Panc1 (cell line): ENCODE measurements around the gene CRADD.

Experiments
- POLR2AphosphoS5 ChIP-seq: IDR thresholded peaks from 2 replicates; pipeline ENCODE4 v1.6.1; 2012; ENCODE audit warnings: mild to moderate bottlenecking, low read depth, low read length, moderate library complexity
- REST ChIP-seq, 2 experiments: IDR thresholded peaks; 2 replicates each; pipeline ENCODE4 v1.6.1; 2011 to 2012; ENCODE audit warnings: low read depth in 2 of 2, control low read depth in 1 of 2, low read length in 1 of 2, mild to moderate bottlenecking in 1 of 2, moderate library complexity in 1 of 2; ENCODE audit not compliant: insufficient read depth in 1 of 2
- SIN3A ChIP-seq: IDR thresholded peaks from 2 replicates; pipeline ENCODE4 v1.6.1; 2012; ENCODE audit warnings: low read depth, mild to moderate bottlenecking, low read length, moderate library complexity, borderline replicate concordance; ENCODE audit not compliant: insufficient read depth
- TCF7L2 ChIP-seq: IDR thresholded peaks from 2 replicates; pipeline ENCODE4 v1.6.1; 2011; ENCODE audit warnings: mild to moderate bottlenecking, low read depth, low read length, inconsistent platforms
- TF ChIP-seq, protein P1 (sequence below): fragments of 450-650 bp; IDR thresholded peaks from 2 replicates; pipeline ENCODE4 v1.5.1; 2017; ENCODE audit warnings: mild to moderate bottlenecking

DNA sequence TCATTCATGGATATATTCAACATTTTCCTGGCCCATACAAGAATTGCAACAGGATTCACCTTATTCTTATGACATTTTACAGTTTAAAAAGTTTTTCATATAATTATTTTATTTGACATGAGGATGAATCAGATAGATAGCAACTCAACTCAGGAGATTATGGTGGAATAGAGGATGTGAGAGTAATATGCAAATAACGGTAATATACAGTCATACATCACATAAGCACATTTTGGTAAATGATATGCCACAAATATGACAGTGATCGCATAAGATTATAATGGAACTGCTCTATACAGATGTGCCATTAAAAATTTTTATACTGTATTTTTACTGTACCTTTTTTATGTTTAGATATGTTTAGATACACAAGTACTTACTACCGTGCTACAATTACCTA is 24.1 kb upstream of the CRADD start:
- TF ChIP-seq, protein P1, sequence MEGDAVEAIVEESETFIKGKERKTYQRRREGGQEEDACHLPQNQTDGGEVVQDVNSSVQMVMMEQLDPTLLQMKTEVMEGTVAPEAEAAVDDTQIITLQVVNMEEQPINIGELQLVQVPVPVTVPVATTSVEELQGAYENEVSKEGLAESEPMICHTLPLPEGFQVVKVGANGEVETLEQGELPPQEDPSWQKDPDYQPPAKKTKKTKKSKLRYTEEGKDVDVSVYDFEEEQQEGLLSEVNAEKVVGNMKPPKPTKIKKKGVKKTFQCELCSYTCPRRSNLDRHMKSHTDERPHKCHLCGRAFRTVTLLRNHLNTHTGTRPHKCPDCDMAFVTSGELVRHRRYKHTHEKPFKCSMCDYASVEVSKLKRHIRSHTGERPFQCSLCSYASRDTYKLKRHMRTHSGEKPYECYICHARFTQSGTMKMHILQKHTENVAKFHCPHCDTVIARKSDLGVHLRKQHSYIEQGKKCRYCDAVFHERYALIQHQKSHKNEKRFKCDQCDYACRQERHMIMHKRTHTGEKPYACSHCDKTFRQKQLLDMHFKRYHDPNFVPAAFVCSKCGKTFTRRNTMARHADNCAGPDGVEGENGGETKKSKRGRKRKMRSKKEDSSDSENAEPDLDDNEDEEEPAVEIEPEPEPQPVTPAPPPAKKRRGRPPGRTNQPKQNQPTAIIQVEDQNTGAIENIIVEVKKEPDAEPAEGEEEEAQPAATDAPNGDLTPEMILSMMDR, result no peak
- TF ChIP-seq POLR2AphosphoS5 (no peak), TCF7L2 (no peak), SIN3A (no peak), REST (IDR thresholded peaks at IDR 0.05; ENCODE audit: insufficient read depth in 1 of 2, low read depth in 2 of 2, low read length in 1 of 2) (no peak)
